Chondrocyte (in vitro differentiated cells): ENCODE measurements around the gene MMP15. TPM values are rescaled to one million over a fixed set of nuclear protein-coding genes. Genes with fewer than 3 reads are reported as not detected.

Source experiments
- DNase-seq: peaks from one replicate; pipeline ENCODE4 v3.0.0; 2021; ENCODE audit warnings: mixed read lengths, low spot score
- H3K27ac Mint-ChIP-seq: one replicate; pipeline ENCODE4 v1.8.0; 2021; ENCODE audit warnings: mild to moderate bottlenecking, moderate library complexity, mixed read lengths; ENCODE audit not compliant: unreplicated experiment
- H3K27me3 Mint-ChIP-seq: 2 replicates; pipeline ENCODE4 v1.8.0; 2021; ENCODE audit warnings: low read depth, mixed read lengths
- H3K36me3 Mint-ChIP-seq: 2 replicates; pipeline ENCODE4 v1.8.0; 2021; ENCODE audit warnings: low read depth, mixed read lengths
- H3K4me1 Mint-ChIP-seq: 2 replicates; pipeline ENCODE4 v1.8.0; 2021; ENCODE audit warnings: low read depth, mild to moderate bottlenecking, mixed read lengths
- H3K4me3 Mint-ChIP-seq: one replicate; pipeline ENCODE4 v1.8.0; 2021; ENCODE audit warnings: mild to moderate bottlenecking, moderate library complexity, mixed read lengths; ENCODE audit not compliant: unreplicated experiment
- H3K9me3 Mint-ChIP-seq: 2 replicates; pipeline ENCODE4 v1.8.0; 2021; ENCODE audit warnings: low read depth, mixed read lengths
- total RNA-seq: library from RNA; stranded (reverse); gene quantifications from 3 replicates; pipeline ENCODE4 v1.2.1, GENCODE V29; 2021
- TF ChIP-seq, protein P1 (sequence below): fragments of 200-600 bp; sonication (generic); IDR thresholded peaks from 2 replicates; pipeline ENCODE4 v1.5.0; 2021; ENCODE audit warnings: antibody characterized with exemption, mild to moderate bottlenecking, moderate library complexity

Gene MMP15
- total RNA-seq, 1 donor from 2014 or later: 12.0 TPM

DNA sequence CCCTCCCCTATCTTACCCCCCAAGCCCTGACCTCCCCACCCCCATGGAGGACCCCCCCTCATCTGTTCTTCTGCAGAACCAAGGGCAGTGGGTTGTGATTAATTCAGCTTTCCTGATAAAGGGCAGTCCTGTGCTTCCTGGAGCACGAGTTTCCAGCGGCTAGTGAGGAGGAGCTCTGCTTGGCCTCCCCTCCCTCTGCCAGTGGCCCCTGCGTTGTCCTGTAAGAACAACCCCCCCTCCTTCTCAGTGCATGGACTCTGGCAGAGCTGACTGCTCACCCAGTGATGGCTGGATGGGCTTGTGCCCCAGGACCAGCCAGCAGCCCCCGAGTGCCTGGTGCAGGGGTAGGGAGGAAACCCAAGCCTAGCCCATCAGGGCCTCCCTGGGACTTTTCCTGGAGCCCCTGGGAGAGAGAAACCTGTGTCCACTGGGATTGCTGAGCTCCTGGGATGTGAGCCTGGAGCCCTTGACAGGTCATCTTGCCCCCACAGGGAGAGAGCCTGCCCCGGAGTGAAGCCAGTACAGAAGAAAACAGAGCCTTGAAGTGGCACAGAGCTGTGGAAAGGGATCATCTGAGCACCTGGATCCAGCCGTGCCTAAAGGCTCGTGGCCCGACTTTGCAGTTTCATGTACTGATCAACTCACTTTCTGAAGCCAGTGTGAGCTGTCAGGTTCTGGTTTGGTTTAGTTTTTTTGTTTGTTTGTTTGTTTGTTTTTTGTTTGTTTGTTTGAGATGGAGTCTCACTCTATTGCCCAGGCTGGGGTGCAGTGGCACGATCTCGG, 26.5 kb downstream of the MMP15 start:
- Mint-ChIP-seq H3K36me3 (no peaks in the 10 kb centered on the region), H3K27ac (no peak overlapping the region), H3K9me3 (no peaks in the 10 kb centered on the region), H3K4me3 (no peak overlapping the region), H3K4me1 (no peaks in the 10 kb centered on the region), H3K27me3 (peaks cover 2% of the 10 kb centered on the region)
- TF ChIP-seq, protein P1, sequence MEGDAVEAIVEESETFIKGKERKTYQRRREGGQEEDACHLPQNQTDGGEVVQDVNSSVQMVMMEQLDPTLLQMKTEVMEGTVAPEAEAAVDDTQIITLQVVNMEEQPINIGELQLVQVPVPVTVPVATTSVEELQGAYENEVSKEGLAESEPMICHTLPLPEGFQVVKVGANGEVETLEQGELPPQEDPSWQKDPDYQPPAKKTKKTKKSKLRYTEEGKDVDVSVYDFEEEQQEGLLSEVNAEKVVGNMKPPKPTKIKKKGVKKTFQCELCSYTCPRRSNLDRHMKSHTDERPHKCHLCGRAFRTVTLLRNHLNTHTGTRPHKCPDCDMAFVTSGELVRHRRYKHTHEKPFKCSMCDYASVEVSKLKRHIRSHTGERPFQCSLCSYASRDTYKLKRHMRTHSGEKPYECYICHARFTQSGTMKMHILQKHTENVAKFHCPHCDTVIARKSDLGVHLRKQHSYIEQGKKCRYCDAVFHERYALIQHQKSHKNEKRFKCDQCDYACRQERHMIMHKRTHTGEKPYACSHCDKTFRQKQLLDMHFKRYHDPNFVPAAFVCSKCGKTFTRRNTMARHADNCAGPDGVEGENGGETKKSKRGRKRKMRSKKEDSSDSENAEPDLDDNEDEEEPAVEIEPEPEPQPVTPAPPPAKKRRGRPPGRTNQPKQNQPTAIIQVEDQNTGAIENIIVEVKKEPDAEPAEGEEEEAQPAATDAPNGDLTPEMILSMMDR: no peak
- DNase-seq: no peak

DNA sequence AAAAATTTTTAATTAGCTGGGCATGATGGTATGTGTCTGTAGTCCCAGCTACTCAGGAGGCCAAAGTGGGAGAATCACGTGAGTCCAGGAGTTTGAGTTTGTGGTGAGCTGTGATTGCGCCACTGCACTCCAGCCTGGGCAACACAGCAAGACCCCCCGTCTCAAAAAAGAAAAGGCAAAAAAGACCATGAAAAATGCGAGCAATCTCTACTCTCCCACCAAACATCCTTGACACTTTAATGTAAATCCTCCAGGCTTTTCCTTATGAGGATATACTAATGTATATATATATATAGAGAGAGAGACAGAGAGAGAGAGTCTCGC, 28.1 kb downstream of the MMP15 start:
- Mint-ChIP-seq H3K4me1 (no peaks in the 10 kb centered on the region), H3K9me3 (no peaks in the 10 kb centered on the region), H3K27me3 (peaks cover 13% of the 10 kb centered on the region), H3K4me3 (no peak overlapping the region), H3K36me3 (no peaks in the 10 kb centered on the region), H3K27ac (no peak overlapping the region)
- DNase-seq: no peak
- TF ChIP-seq, protein P1: no peak

DNA sequence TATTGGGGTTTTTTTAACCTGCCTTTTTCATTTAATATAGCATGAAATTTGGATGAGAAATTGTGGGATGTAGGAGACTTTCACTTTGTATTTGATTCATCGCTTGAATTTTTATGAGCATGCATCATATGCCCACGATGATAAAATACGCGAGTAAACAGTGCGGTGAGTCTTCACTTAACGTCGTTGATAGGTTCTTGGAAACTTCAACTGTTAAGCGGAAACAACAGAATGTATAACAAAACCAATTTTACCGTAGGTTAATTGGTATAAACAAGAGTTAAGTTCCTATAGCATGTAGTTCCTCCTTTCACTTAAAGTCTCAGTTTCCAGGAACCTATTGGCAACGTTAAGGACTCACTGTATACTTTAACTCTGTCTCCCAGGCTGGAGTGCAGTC, 28.7 kb downstream of the MMP15 start:
- TF ChIP-seq, protein P1: no peak
- Mint-ChIP-seq H3K4me3 (no peak overlapping the region), H3K4me1 (no peaks in the 10 kb centered on the region), H3K27me3 (peaks cover 13% of the 10 kb centered on the region), H3K36me3 (no peaks in the 10 kb centered on the region), H3K27ac (no peak overlapping the region), H3K9me3 (no peaks in the 10 kb centered on the region)
- no peak for DNase-seq

DNA sequence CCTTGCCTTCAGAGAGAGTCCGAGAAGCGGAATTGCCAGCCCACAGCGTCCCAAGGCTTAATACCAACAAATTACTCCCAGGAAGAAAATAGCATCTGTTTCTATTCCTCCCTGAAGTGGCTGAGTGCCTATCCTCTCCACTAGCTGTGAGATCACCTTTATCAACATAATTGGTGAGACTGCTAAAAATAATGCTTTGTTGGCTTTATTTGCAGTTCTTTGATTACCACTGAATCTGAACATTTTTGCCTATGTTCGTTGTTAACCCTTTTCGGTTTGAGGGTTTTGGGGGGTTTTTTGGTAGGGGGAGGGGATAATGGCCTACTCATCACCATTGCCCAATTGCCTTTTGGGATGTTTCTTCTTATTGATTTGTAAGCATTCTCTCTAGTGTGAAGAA, 31.0 kb downstream of the MMP15 start:
- no peaks in the 10 kb centered on the region for H3K9me3 Mint-ChIP-seq
- TF ChIP-seq, protein P1: no peak
- no peak overlapping the region for H3K27ac Mint-ChIP-seq
- no peaks in the 10 kb centered on the region for H3K4me1 Mint-ChIP-seq
- no peak overlapping the region for H3K4me3 Mint-ChIP-seq
- no peaks in the 10 kb centered on the region for H3K36me3 Mint-ChIP-seq
- DNase-seq: no peak
- peaks cover 13% of the 10 kb centered on the region for H3K27me3 Mint-ChIP-seq

DNA sequence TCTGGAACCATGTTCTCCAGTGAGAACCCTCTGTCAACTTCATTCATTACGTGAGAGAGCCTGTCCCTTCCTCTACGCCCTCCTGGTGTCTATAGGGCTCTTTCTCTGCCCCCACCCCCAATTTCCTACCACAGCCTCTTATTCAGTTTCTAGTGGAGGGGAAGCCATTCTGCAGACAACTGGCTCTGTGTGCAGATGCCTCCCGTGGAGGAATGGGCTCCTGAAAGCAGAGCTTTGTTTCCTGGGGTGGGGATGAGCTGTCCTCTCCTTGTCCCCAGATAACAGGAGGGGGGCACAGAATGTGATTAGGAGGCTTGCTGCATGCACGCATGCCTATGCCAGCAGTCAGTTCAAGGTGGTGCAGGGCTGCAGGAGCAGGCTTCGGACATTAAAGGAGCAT, 31.6 kb downstream of the MMP15 start:
- H3K4me1 Mint-ChIP-seq: no peaks in the 10 kb centered on the region
- H3K27ac Mint-ChIP-seq: no peak overlapping the region
- no peaks in the 10 kb centered on the region for H3K9me3 Mint-ChIP-seq
- DNase-seq: no peak
- no peak overlapping the region for H3K4me3 Mint-ChIP-seq
- H3K36me3 Mint-ChIP-seq: no peaks in the 10 kb centered on the region
- peaks cover 13% of the 10 kb centered on the region for H3K27me3 Mint-ChIP-seq
- TF ChIP-seq, protein P1: no peak
